Immature natural killer cell (primary cell): ENCODE results near the gene LCN10. TPM values are rescaled to one million over a fixed set of nuclear protein-coding genes. Genes with fewer than 3 reads are reported as not detected.

Experiments
- DNase-seq, 3 donors: peaks; one replicate each; pipeline ENCODE4 v3.0.0; 2022; ENCODE audit warnings: mixed read lengths in 1 of 3
- H3K27ac Mint-ChIP-seq, 6 donors: one replicate each; pipeline ENCODE4 v1.8.0; 2020; ENCODE audit warnings: mixed read lengths in 6 of 6, mild to moderate bottlenecking in 5 of 6, inconsistent platforms in 4 of 6, moderate library complexity in 3 of 6
- H3K27me3 Mint-ChIP-seq, 3 donors: one replicate each; pipeline ENCODE4 v1.8.0; 2020 to 2021; ENCODE audit warnings: low read depth in 3 of 3, mild to moderate bottlenecking in 3 of 3, mixed read lengths in 3 of 3, moderate library complexity in 3 of 3, inconsistent platforms in 1 of 3
- H3K36me3 Mint-ChIP-seq, 3 donors: one replicate each; pipeline ENCODE4 v1.8.0; 2020; ENCODE audit warnings: mixed read lengths in 3 of 3, inconsistent platforms in 2 of 3, mild to moderate bottlenecking in 2 of 3
- H3K4me1 Mint-ChIP-seq, 2 donors: one replicate each; pipeline ENCODE4 v1.8.0; 2020; ENCODE audit warnings: inconsistent platforms in 2 of 2, mild to moderate bottlenecking in 2 of 2, mixed read lengths in 2 of 2, moderate library complexity in 1 of 2
- H3K4me3 Mint-ChIP-seq, 5 donors: one replicate each; pipeline ENCODE4 v1.8.0; 2020; ENCODE audit warnings: mild to moderate bottlenecking in 5 of 5, mixed read lengths in 5 of 5, inconsistent platforms in 3 of 5, moderate library complexity in 3 of 5
- H3K9me3 Mint-ChIP-seq, 6 donors: one replicate each; pipeline ENCODE4 v1.8.0; 2020; ENCODE audit warnings: mild to moderate bottlenecking in 6 of 6, mixed read lengths in 6 of 6, inconsistent platforms in 4 of 6, moderate library complexity in 3 of 6
- polyA plus RNA-seq, 3 donors: library from polyadenylated mRNA; unstranded; fragments of 300-500 nt; fragmentation: Illumina TruSeq; gene quantifications; one replicate each; pipeline ENCODE4 v1.2.3, GENCODE V29; 2021

Gene LCN10
- polyA plus RNA-seq, 3 donors from 2014 or later: not detected

GRCh38 chr9:136729144-136729543, 13.6 kb downstream of the LCN10 start:
- Mint-ChIP-seq H3K4me1 (peaks cover 18 to 25% of the 10 kb centered on the region in 2 donors), H3K9me3 (no peaks in the 10 kb centered on the region), H3K27me3 (peaks cover 13 to 20% (median 15%) of the 10 kb centered on the region in 3 donors), H3K36me3 (peaks cover 6 to 10% (median 7%) of the 10 kb centered on the region in 3 donors), H3K27ac (peak overlapping the region in 1 of 6 donors; percentile 30), H3K4me3 (peak overlapping the region; percentile 26 to 46 (median 38))
- DNase-seq: no peak

- peak overlapping the region in 3 of 5 donors; percentile 7 to 55 (median 38) for H3K4me3 Mint-ChIP-seq
- H3K27me3 Mint-ChIP-seq: peaks cover 13 to 20% (median 17%) of the 10 kb centered on the region in 3 donors
- no peak overlapping the region for H3K27ac Mint-ChIP-seq
- DNase-seq: no peak
- H3K4me1 Mint-ChIP-seq: peaks cover 20 to 25% of the 10 kb centered on the region in 2 donors
- H3K36me3 Mint-ChIP-seq: peaks cover 6 to 15% (median 7%) of the 10 kb centered on the region in 3 donors
- no peaks in the 10 kb centered on the region for H3K9me3 Mint-ChIP-seq
Measured at GRCh38 chr9:136728548-136729123, 14.1 kb downstream of the LCN10 start.

GRCh38 chr9:136728080-136728547, 14.6 kb downstream of the LCN10 start:
- Mint-ChIP-seq H3K27me3 (peaks cover 13 to 20% (median 17%) of the 10 kb centered on the region in 3 donors), H3K27ac (peak overlapping the region in 1 of 6 donors; percentile 89), H3K36me3 (peaks cover 6 to 17% (median 7%) of the 10 kb centered on the region in 3 donors), H3K9me3 (no peaks in the 10 kb centered on the region), H3K4me1 (peaks cover 20 to 25% of the 10 kb centered on the region in 2 donors), H3K4me3 (peak overlapping the region; percentile 55 to 94 (median 62))
- DNase-seq: peak; percentile 87 to 93 (median 88)

GRCh38 chr9:136726631-136727191, 16.0 kb downstream of the LCN10 start:
- peaks cover 20 to 25% of the 10 kb centered on the region in 2 donors for H3K4me1 Mint-ChIP-seq
- H3K27me3 Mint-ChIP-seq: peaks cover 13 to 20% (median 16%) of the 10 kb centered on the region in 3 donors
- H3K36me3 Mint-ChIP-seq: peaks cover 6 to 17% (median 7%) of the 10 kb centered on the region in 3 donors
- peak overlapping the region; percentile 81 to 93 (median 88) for H3K27ac Mint-ChIP-seq
- no peaks in the 10 kb centered on the region for H3K9me3 Mint-ChIP-seq
- peak in 2 of 3 donors; percentile 21 to 44 for DNase-seq
- H3K4me3 Mint-ChIP-seq: peak overlapping the region; percentile 88 to 97 (median 92)

GRCh38 chr9:136726118-136726517, 16.6 kb downstream of the LCN10 start:
- no peak for DNase-seq
- H3K27ac Mint-ChIP-seq: peak overlapping the region in 4 of 6 donors; percentile 81 to 93 (median 87)
- peaks cover 7 to 17% (median 8%) of the 10 kb centered on the region in 3 donors for H3K36me3 Mint-ChIP-seq
- H3K4me3 Mint-ChIP-seq: peak overlapping the region; percentile 88 to 97 (median 92)
- H3K27me3 Mint-ChIP-seq: peaks cover 13 to 20% (median 13%) of the 10 kb centered on the region in 3 donors
- H3K4me1 Mint-ChIP-seq: peaks cover 21 to 25% of the 10 kb centered on the region in 2 donors
- no peaks in the 10 kb centered on the region for H3K9me3 Mint-ChIP-seq

GRCh38 chr9:136725612-136726011, 17.1 kb downstream of the LCN10 start:
- Mint-ChIP-seq H3K27ac (no peak overlapping the region), H3K4me3 (peak overlapping the region in 1 of 5 donors; percentile 4), H3K4me1 (peaks cover 22 to 25% of the 10 kb centered on the region in 2 donors)

GRCh38 chr9:136724772-136725171, 18.0 kb downstream of the LCN10 start:
- peaks cover 12 to 20% (median 13%) of the 10 kb centered on the region in 3 donors for H3K27me3 Mint-ChIP-seq
- H3K9me3 Mint-ChIP-seq: no peaks in the 10 kb centered on the region
- peaks cover 22 to 25% of the 10 kb centered on the region in 2 donors for H3K4me1 Mint-ChIP-seq
- no peak overlapping the region for H3K4me3 Mint-ChIP-seq
- peaks cover 7 to 17% (median 9%) of the 10 kb centered on the region in 3 donors for H3K36me3 Mint-ChIP-seq
- no peak overlapping the region for H3K27ac Mint-ChIP-seq
- no peak for DNase-seq

More at GRCh38 chr9:136725612-136726011, 17.1 kb downstream of the LCN10 start:
- DNase-seq: no peak
- no peaks in the 10 kb centered on the region for H3K9me3 Mint-ChIP-seq
- peaks cover 11 to 20% (median 13%) of the 10 kb centered on the region in 3 donors for H3K27me3 Mint-ChIP-seq
- H3K36me3 Mint-ChIP-seq: peaks cover 7 to 17% (median 9%) of the 10 kb centered on the region in 3 donors

GRCh38 chr9:136723989-136724388, 18.8 kb downstream of the LCN10 start:
- Mint-ChIP-seq H3K27me3 (peaks cover 12 to 17% (median 13%) of the 10 kb centered on the region in 3 donors), H3K4me1 (peaks cover 22 to 25% of the 10 kb centered on the region in 2 donors), H3K27ac (peak overlapping the region in 1 of 6 donors; percentile 23), H3K9me3 (no peaks in the 10 kb centered on the region), H3K4me3 (no peak overlapping the region), H3K36me3 (peaks cover 7 to 17% (median 9%) of the 10 kb centered on the region in 3 donors)
- no peak for DNase-seq

- peaks cover 12 to 17% (median 13%) of the 10 kb centered on the region in 3 donors for H3K27me3 Mint-ChIP-seq
- H3K4me1 Mint-ChIP-seq: peaks cover 22 to 25% of the 10 kb centered on the region in 2 donors
- H3K9me3 Mint-ChIP-seq: no peaks in the 10 kb centered on the region
- H3K36me3 Mint-ChIP-seq: peaks cover 7 to 17% (median 9%) of the 10 kb centered on the region in 3 donors
- peak overlapping the region in 1 of 6 donors; percentile 23 for H3K27ac Mint-ChIP-seq
- no peak overlapping the region for H3K4me3 Mint-ChIP-seq
- no peak for DNase-seq
Measured at GRCh38 chr9:136723362-136723976, 19.3 kb downstream of the LCN10 start.

GRCh38 chr9:136722969-136723356, 19.8 kb downstream of the LCN10 start:
- Mint-ChIP-seq H3K27me3 (peaks cover 12 to 15% (median 12%) of the 10 kb centered on the region in 3 donors), H3K4me1 (peaks cover 22 to 25% of the 10 kb centered on the region in 2 donors), H3K4me3 (no peak overlapping the region), H3K36me3 (peaks cover 7 to 17% (median 9%) of the 10 kb centered on the region in 3 donors), H3K27ac (no peak overlapping the region), H3K9me3 (no peaks in the 10 kb centered on the region)
- no peak for DNase-seq

- H3K4me3 Mint-ChIP-seq: no peak overlapping the region
- DNase-seq: no peak
- H3K27ac Mint-ChIP-seq: no peak overlapping the region
- peaks cover 7 to 12% (median 10%) of the 10 kb centered on the region in 3 donors for H3K27me3 Mint-ChIP-seq
- no peaks in the 10 kb centered on the region for H3K9me3 Mint-ChIP-seq
- H3K36me3 Mint-ChIP-seq: peaks cover 7 to 17% (median 9%) of the 10 kb centered on the region in 3 donors
- peaks cover 19 to 20% of the 10 kb centered on the region in 2 donors for H3K4me1 Mint-ChIP-seq
Measured at GRCh38 chr9:136722093-136722968, 20.4 kb downstream of the LCN10 start.

GRCh38 chr9:136721339-136722092, 21.2 kb downstream of the LCN10 start:
- peaks cover 0 to 7% (median 3%) of the 10 kb centered on the region in 3 donors for H3K27me3 Mint-ChIP-seq
- no peak overlapping the region for H3K4me3 Mint-ChIP-seq
- no peaks in the 10 kb centered on the region for H3K9me3 Mint-ChIP-seq
- DNase-seq: no peak
- peaks cover 5 to 13% (median 8%) of the 10 kb centered on the region in 3 donors for H3K36me3 Mint-ChIP-seq
- peaks cover 12% of the 10 kb centered on the region in 2 donors for H3K4me1 Mint-ChIP-seq
- H3K27ac Mint-ChIP-seq: no peak overlapping the region
